IMR-90 (cell line): Measurements from ENCODE around the gene DTL. TPM values are rescaled to one million over a fixed set of nuclear protein-coding genes. Genes with fewer than 3 reads are reported as not detected.

ENCODE experiments used
- ATAC-seq: fragments of 200-7000 bp; cut with Tn5 transposase; 2 replicates; pipeline ENCODE4 v1.9.1; 2020; ENCODE audit warnings: low read depth, mild to moderate bottlenecking, moderate library complexity
- BruUV-seq: library from RNA; stranded (reverse); fragments of 400-500 nt; replicated peaks from 2 replicates; lab custom pipeline; 2021; lab: Mats Ljungman, UMichigan
- CTCF ChIA-PET: fragments of 300-600 bp; formaldehyde crosslinking; extraction: SDS; loops from one replicate; lab custom pipeline; 2021; ENCODE audit warnings: antibody characterized with exemption; lab: Yijun Ruan, JAX
- POLR2A ChIA-PET: fragments of 300-600 bp; sonication (Branson Sonifier 250); formaldehyde crosslinking; loops from one replicate; lab custom pipeline; 2022; ENCODE audit warnings: antibody characterized with exemption; ENCODE audit not compliant: unreplicated experiment; lab: Charles Lee
- DNase-seq: peaks from one replicate; pipeline ENCODE4 v3.0.0; 2013
- H2AFZ ChIP-seq: replicated peaks from 2 replicates; pipeline ENCODE3; 2013; ENCODE audit warnings: low read length, mild to moderate bottlenecking; ENCODE audit not compliant: poor library complexity
- H2AK5ac ChIP-seq: 2 replicates; pipeline ENCODE4 v1.6.1; 2013; ENCODE audit warnings: low read depth, low read length, inconsistent platforms
- H2AK9ac ChIP-seq: replicated peaks from 2 replicates; pipeline ENCODE3; 2013; ENCODE audit warnings: mild to moderate bottlenecking, low read depth, low read length, moderate library complexity; ENCODE audit not compliant: poor library complexity
- H2BK120ac ChIP-seq: 2 replicates; pipeline ENCODE4 v1.6.1; 2013; ENCODE audit warnings: low read depth, low read length, inconsistent platforms
- H2BK15ac ChIP-seq: 3 replicates; pipeline ENCODE4 v1.6.1; 2013; ENCODE audit warnings: low read depth, low read length, inconsistent platforms
- H2BK20ac ChIP-seq: 2 replicates; pipeline ENCODE4 v1.6.1; 2013; ENCODE audit warnings: low read depth, mild to moderate bottlenecking, inconsistent platforms, low read length, moderate library complexity
- H2BK5ac ChIP-seq: 2 replicates; pipeline ENCODE4 v1.6.1; 2013; ENCODE audit warnings: mild to moderate bottlenecking, low read depth, low read length, inconsistent platforms; ENCODE audit not compliant: poor library complexity, severe bottlenecking
- H3K14ac ChIP-seq: replicated peaks from 2 replicates; pipeline ENCODE4 v1.6.1; 2013; ENCODE audit warnings: low read depth, low read length, inconsistent platforms
- H3K18ac ChIP-seq: 2 replicates; pipeline ENCODE4 v1.6.1; 2013; ENCODE audit warnings: low read depth, low read length, control low read depth
- H3K23ac ChIP-seq: 2 replicates; pipeline ENCODE4 v1.6.1; 2013; ENCODE audit warnings: low read depth, low read length, inconsistent platforms
- H3K27ac ChIP-seq: 2 replicates; pipeline ENCODE4 v1.5.1; 2013; ENCODE audit warnings: mild to moderate bottlenecking, control low read depth, low read length; ENCODE audit not compliant: insufficient read depth
- H3K27me3 ChIP-seq: 2 replicates; pipeline ENCODE4 v1.6.1; 2013; ENCODE audit warnings: low read length; ENCODE audit not compliant: control insufficient read depth, insufficient read depth
- H3K36me3 ChIP-seq: 2 replicates; pipeline ENCODE4 v1.6.1; 2013; ENCODE audit warnings: low read length, mixed read lengths; ENCODE audit not compliant: control insufficient read depth, insufficient read depth
- H3K4ac ChIP-seq: 2 replicates; pipeline ENCODE4 v1.6.1; 2013; ENCODE audit warnings: low read depth, low read length, inconsistent platforms
- H3K4me1 ChIP-seq: 2 replicates; pipeline ENCODE4 v1.6.1; 2013; ENCODE audit warnings: low read length, mixed read lengths; ENCODE audit not compliant: control insufficient read depth, insufficient read depth
- H3K4me2 ChIP-seq: 2 replicates; pipeline ENCODE4 v1.6.1; 2013; ENCODE audit warnings: low read depth, mild to moderate bottlenecking, control low read depth, low read length, moderate library complexity
- H3K4me3 ChIP-seq: 2 replicates; pipeline ENCODE4 v1.5.1; 2013; ENCODE audit warnings: low read depth, mild to moderate bottlenecking, control low read depth, low read length, moderate library complexity; ENCODE audit not compliant: insufficient read depth
- H3K56ac ChIP-seq: 2 replicates; pipeline ENCODE4 v1.6.1; 2013; ENCODE audit warnings: low read length, inconsistent platforms; ENCODE audit not compliant: insufficient read depth; ENCODE audit errors: extremely low read depth
- H3K79me1 ChIP-seq, 2 experiments: 2 replicates each; pipeline ENCODE4 v1.6.1; 2013; ENCODE audit warnings: low read length in 2 of 2, inconsistent platforms in 1 of 2, low read depth in 1 of 2
- H3K9ac ChIP-seq: 2 replicates; pipeline ENCODE4 v1.6.1; 2013; ENCODE audit warnings: low read depth, low read length, control low read depth
- H3K9me1 ChIP-seq: 2 replicates; pipeline ENCODE4 v1.6.1; 2013; ENCODE audit warnings: low read length, inconsistent platforms; ENCODE audit not compliant: insufficient read depth
- H3K9me3 ChIP-seq: 2 replicates; pipeline ENCODE4 v1.6.1; 2013; ENCODE audit warnings: low read length; ENCODE audit not compliant: control insufficient read depth, insufficient read depth
- H4K20me1 ChIP-seq: 2 replicates; pipeline ENCODE4 v1.6.1; 2013; ENCODE audit warnings: low read length, inconsistent platforms; ENCODE audit not compliant: insufficient read depth
- H4K5ac ChIP-seq: 2 replicates; pipeline ENCODE4 v1.6.1; 2013; ENCODE audit warnings: mild to moderate bottlenecking, low read depth, low read length, control low read depth
- H4K8ac ChIP-seq, 2 experiments: 2 replicates each; pipeline ENCODE4 v1.6.1; 2013; ENCODE audit warnings: low read depth in 2 of 2, low read length in 2 of 2, control low read depth in 1 of 2, inconsistent platforms in 1 of 2
- H4K91ac ChIP-seq: 2 replicates; pipeline ENCODE4 v1.6.1; 2013; ENCODE audit warnings: low read depth, low read length, inconsistent platforms; ENCODE audit not compliant: insufficient read depth
- CEBPB ChIP-seq: IDR thresholded peaks from 2 replicates; pipeline ENCODE4 v1.6.1; 2012; ENCODE audit warnings: low read depth, low read length, improper control_type of control experiment
- MAFK ChIP-seq: IDR thresholded peaks from 2 replicates; pipeline ENCODE4 v1.6.1; 2012; ENCODE audit warnings: low read depth, low read length, improper control_type of control experiment
- MAZ ChIP-seq: IDR thresholded peaks from 2 replicates; pipeline ENCODE4 v1.6.1; 2012; ENCODE audit warnings: low read depth, mild to moderate bottlenecking, low read length, improper control_type of control experiment, moderate library complexity, borderline replicate concordance
- MXI1 ChIP-seq: IDR thresholded peaks from 2 replicates; pipeline ENCODE4 v1.6.1; 2012; ENCODE audit warnings: low read depth, mild to moderate bottlenecking, low read length, moderate library complexity, borderline replicate concordance
- POLR2A ChIP-seq: IDR thresholded peaks from 2 replicates; pipeline ENCODE4 v1.6.1; 2012; ENCODE audit warnings: mild to moderate bottlenecking, low read depth, low read length
- RCOR1 ChIP-seq: IDR thresholded peaks from 2 replicates; pipeline ENCODE4 v1.6.1; 2012; ENCODE audit warnings: mild to moderate bottlenecking, low read length, improper control_type of control experiment; ENCODE audit not compliant: insufficient replicate concordance
- RFX5 ChIP-seq: IDR thresholded peaks from 2 replicates; pipeline ENCODE4 v1.8.0; 2012; ENCODE audit warnings: low read depth, mild to moderate bottlenecking, low read length, moderate library complexity
- WGBS, 2 experiments: methylation state at CpG; one replicate each; pipeline versions ENCODE4 v1.1.5 to v1.1.7; 2013; ENCODE audit warnings: missing lambda C conversion rate in 2 of 2; ENCODE audit not compliant: insufficient read length in 1 of 2; ENCODE audit errors: extremely low coverage in 2 of 2; 5-methylcytosine and 5-hydroxymethylcytosine counted together
- dilution Hi-C: fragments of 300-500 bp; cut with HindIII; formaldehyde crosslinking; loops from one replicate; pipeline ENCODE4 v1.14.3; 2018; ENCODE audit warnings: low sequenced_read_pairs; ENCODE audit not compliant: unreplicated experiment
- in situ Hi-C: fragments of 300-500 bp; cut with MboI; formaldehyde crosslinking; loops from 3 replicates; pipeline ENCODE4 v1.14.3; 2019; ENCODE audit warnings: low sequenced_read_pairs, inconsistent platforms, mixed read lengths
- intact Hi-C: fragments of 100-400 bp; cut with micrococcal nuclease; formaldehyde crosslinking; loops from 2 replicates; pipeline ENCODE4 v1.10.0; 2022
- polyA plus RNA-seq, 3 experiments: library from polyadenylated mRNA; depleted of rRNA; stranded (reverse); fragments of >200 nt; gene quantifications; 2 replicates each; pipeline ENCODE4 v1.2.3, GENCODE V29; 2012; ENCODE audit warnings: low replicate concordance in 1 of 3
- total RNA-seq: library from RNA; depleted of rRNA; stranded (reverse); fragments of >200 nt; gene quantifications from 2 replicates; pipeline ENCODE4 v1.2.3, GENCODE V29; 2012

The DTL gene
- total and polyA plus RNA-seq, 2 of the 4 experiments (the other 2 are of a cell fraction): 11.8 to 19.9 TPM

DNA sequence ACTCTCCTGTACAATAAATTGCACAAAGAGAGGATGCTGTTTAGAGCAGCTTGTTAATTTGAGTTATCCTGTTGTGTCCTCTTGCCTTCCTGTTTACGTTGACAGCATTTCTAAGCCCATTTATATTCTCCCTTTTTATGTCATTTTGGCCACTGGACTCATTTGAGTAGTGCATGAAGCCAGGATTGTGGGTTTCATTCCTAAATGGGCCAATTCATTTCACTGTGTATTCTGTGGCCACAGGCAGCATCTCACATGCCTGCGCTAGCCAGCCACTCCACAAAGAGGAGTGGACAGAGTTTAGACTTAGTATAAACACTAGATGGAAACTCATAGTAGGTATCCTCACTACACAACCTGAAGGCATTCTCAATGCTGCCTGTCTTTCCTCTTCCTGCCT, 73.4 kb downstream of the DTL start:
- no peak overlapping the region for H3K18ac ChIP-seq
- intact Hi-C loops: no loop called here
- BruUV-seq: no TSS peak
- ATAC-seq (no peak), DNase-seq (no peak)
- no peak overlapping the region for H4K91ac ChIP-seq
- no peak overlapping the region for H3K4me3 ChIP-seq
- H3K79me1 ChIP-seq: peaks cover 0 to 4% of the 10 kb centered on the region in 2 experiments; a peak in 2 of 4 replicates
- H2AK9ac ChIP-seq: no peak overlapping the region
- H2BK120ac ChIP-seq: no peak overlapping the region
- no peak overlapping the region for H3K4ac ChIP-seq
- H4K5ac ChIP-seq: no peak overlapping the region
- H4K8ac ChIP-seq: peak overlapping the region in 1 of 2 experiments; percentile 13; a peak in 1 of 4 replicates
- no peak overlapping the region for H3K27ac ChIP-seq
- peak overlapping the region; percentile 11 for H2BK5ac ChIP-seq
- in situ Hi-C loops: no loop called here
- H2BK20ac ChIP-seq: no peak overlapping the region
- H2AK5ac ChIP-seq: no peak overlapping the region
- CTCF ChIA-PET: no interaction called here
- H3K23ac ChIP-seq: no peak overlapping the region
- WGBS, 2 experiments: no CpG with 5 or more reads among the region's 2 CpGs
- no peak overlapping the region for H3K56ac ChIP-seq
- no peak overlapping the region for H2BK15ac ChIP-seq
- H3K9me3 ChIP-seq: no peaks in the 10 kb centered on the region
- H3K9ac ChIP-seq: no peak overlapping the region
- no peaks in the 10 kb centered on the region for H3K36me3 ChIP-seq
- no peak overlapping the region for H2AFZ ChIP-seq
- POLR2A ChIA-PET: no interaction called here
- no peak overlapping the region for H3K4me2 ChIP-seq
- dilution Hi-C loops: no loop called here
- no peaks in the 10 kb centered on the region; the same call in 1 of the 2 replicates for H3K9me1 ChIP-seq
- H4K20me1 ChIP-seq: no peaks in the 10 kb centered on the region
- H3K14ac ChIP-seq: no peak overlapping the region
- no peaks in the 10 kb centered on the region for H3K27me3 ChIP-seq
- no peak for TF ChIP-seq MAFK
- no peak for TF ChIP-seq RFX5
- TF ChIP-seq RCOR1: no peak
- no peak for TF ChIP-seq CEBPB
- no peak for TF ChIP-seq POLR2A
- TF ChIP-seq MAZ: no peak
- no peak for TF ChIP-seq MXI1
- peaks cover 5% of the 10 kb centered on the region; the same call in 1 of the 2 replicates for H3K4me1 ChIP-seq
